ENCODE results near the gene HAPLN2. TPM values are rescaled to one million over a fixed set of nuclear protein-coding genes. Genes with fewer than 3 reads are reported as not detected.

The HAPLN2 gene
- total RNA-seq, 1 donor from 2014 or later, result not detected

DNA sequence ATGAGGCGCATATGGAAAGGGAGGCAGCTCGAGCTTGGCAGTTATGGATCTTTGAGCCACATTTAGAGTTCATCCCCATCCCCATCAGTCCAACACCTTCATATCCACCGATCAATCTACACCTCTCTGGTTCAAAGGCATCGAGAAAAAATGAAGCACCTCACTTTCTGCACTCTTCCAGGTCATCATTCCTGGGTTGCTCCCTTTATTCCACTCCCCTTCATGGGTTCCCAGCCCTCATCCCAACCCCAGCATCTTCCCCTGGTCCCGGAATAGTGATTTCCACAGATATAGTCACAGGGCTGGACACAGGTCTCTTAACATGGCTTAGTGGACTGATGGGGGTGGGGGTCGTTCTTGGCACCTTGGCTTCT lies 354 bp downstream of the HAPLN2 start:
- TF ChIP-seq, protein P1, sequence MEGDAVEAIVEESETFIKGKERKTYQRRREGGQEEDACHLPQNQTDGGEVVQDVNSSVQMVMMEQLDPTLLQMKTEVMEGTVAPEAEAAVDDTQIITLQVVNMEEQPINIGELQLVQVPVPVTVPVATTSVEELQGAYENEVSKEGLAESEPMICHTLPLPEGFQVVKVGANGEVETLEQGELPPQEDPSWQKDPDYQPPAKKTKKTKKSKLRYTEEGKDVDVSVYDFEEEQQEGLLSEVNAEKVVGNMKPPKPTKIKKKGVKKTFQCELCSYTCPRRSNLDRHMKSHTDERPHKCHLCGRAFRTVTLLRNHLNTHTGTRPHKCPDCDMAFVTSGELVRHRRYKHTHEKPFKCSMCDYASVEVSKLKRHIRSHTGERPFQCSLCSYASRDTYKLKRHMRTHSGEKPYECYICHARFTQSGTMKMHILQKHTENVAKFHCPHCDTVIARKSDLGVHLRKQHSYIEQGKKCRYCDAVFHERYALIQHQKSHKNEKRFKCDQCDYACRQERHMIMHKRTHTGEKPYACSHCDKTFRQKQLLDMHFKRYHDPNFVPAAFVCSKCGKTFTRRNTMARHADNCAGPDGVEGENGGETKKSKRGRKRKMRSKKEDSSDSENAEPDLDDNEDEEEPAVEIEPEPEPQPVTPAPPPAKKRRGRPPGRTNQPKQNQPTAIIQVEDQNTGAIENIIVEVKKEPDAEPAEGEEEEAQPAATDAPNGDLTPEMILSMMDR (conservative IDR thresholded peaks at IDR 0.05; ENCODE audit: low read depth, low read length), result no peak
- H3K4me3 ChIP-seq (ENCODE audit: low read depth, low read length), result no peak overlapping the region

DNA sequence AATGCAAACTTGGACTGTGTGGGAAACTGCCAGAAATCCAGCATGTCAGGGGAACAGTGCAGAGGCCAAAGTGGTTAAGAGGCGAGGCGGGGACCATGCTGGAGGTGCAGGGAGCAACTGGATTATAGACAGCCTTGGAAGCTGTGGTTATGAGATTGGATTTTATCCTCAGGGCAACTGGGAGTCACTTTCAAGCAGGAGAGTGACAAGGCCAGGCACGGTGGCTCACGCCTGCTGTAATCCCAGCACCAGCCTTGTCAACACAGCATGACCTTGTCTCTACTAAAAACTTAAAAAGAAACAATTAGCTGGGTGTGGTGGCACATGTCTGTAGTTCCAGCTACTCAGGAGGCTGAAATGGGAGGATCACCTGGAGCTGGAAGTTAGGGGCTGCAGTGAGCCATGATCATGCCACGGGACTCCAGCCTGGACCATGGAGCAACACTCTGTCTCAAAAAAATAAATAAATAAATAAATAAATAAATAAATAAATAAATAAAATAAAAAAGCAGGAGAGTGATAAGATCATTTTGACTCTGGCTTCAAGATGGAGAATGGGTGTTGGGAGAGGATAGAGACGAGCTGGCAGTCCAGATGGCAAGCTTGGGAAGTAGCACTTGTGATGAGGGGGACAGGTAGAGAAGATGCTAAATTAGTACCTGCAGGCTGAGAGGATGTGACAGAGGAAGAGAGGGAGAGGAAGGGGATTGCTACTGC lies 3.5 kb downstream of the HAPLN2 start:
- no peak overlapping the region for H3K4me3 ChIP-seq (ENCODE audit: low read depth, low read length)
- TF ChIP-seq, protein P1 (conservative IDR thresholded peaks at IDR 0.05; ENCODE audit: low read depth, low read length), result no peak
- no peak for DNase-seq (ENCODE audit: low read depth)

More for the DNA sequence above, 354 bp downstream of the HAPLN2 start:
- DNase-seq (ENCODE audit: low read depth), result no peak

DNA sequence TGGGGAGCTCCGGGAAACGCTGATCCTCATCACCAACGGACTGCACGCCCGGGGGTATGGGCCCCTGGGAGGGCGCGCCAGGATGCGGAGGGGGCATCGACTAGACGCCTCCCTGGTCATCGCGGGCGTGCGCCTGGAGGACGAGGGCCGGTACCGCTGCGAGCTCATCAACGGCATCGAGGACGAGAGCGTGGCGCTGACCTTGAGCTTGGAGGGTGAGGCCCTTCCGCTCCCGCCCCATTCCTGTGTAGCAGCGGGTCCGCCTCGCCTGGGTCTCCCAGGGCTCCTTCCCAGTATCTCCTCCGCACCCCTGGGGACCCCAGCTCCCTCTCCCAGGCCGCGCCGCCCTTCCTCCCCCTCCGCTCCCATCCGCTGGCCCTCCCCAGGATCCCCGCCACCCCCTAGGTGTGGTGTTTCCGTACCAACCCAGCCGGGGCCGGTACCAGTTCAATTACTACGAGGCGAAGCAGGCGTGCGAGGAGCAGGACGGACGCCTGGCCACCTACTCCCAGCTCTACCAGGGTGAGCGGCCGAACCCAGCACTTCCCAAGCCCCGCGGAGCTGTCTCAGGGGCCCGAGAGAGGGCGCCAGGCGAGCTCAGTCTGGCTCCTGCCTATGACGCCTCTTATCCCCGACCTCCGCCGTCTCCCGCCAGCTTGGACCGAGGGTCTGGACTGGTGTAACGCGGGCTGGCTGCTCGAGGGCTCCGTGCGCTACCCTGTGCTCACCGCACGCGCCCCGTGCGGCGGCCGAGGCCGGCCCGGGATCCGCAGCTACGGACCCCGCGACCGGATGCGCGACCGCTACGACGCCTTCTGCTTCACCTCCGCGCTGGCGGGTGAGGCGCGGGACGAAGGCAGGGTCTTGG lies 5.0 kb downstream of the HAPLN2 start:
- peak overlapping the region; percentile 37 for H3K4me3 ChIP-seq (ENCODE audit: low read depth, low read length)
- TF ChIP-seq, protein P1 (conservative IDR thresholded peaks at IDR 0.05; ENCODE audit: low read depth, low read length), result peak; percentile 41
- DNase-seq (ENCODE audit: low read depth), result no peak

DNA sequence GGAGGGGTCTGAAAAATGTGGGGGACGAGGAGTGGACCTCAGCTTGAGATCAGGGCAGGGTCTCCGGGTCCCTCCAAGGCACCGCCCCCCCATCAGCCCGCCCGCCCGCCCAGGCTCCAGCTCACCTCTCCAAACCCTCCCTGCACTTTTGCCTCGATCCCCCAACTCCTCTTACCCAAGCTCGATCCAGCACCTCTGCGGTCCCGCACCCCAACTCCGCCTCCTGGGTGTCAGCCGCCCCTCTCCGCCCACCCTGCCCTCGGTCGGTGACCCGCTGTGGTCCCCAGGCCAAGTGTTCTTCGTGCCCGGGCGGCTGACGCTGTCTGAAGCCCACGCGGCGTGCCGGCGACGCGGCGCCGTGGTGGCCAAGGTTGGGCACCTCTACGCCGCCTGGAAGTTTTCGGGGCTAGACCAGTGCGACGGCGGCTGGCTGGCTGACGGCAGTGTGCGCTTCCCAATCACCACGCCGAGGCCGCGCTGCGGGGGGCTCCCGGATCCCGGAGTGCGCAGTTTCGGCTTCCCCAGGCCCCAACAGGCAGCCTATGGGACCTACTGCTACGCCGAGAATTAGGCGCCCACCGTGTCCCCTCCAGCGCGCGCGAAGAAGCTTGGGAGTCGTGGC lies 5.7 kb downstream of the HAPLN2 start:
- H3K4me3 ChIP-seq (ENCODE audit: low read depth, low read length), result peak overlapping the region; percentile 37
- no peak for DNase-seq (ENCODE audit: low read depth)

DNA sequence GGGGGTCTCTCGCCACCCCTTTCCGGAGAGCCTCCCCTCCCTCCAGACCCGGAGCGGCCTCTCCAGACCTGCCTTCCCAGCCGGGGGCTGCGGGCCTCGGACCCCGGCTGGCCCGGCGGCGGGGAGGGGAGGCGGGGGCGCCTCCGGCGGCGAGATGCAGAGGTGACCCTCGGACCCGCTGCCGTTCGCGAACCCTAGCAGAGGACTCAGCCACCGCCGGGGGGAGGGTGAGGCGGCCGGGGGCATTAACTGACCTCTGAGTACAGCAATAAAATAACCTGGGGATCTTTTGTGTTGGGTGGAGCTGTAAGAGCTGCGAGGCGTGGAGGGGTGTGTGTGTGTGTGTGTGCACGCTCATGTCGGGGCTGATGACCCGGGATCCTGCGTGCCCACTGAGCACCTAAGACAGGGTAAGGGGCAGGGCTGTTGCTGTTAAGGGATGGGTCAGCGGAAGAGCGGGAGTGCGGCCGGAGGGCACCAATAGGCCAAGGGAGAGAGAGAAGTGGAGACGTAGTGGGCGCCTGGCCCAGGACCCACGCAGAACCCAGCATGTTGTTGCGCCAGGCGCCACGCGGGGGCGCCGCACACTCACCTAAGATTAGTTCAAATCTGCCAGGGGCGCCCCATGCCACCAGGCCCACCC lies 6.3 kb downstream of the HAPLN2 start:
- TF ChIP-seq, protein P1 (conservative IDR thresholded peaks at IDR 0.05; ENCODE audit: low read depth, low read length), result peak; percentile 87
- DNase-seq (ENCODE audit: low read depth), result no peak
- H3K4me3 ChIP-seq (ENCODE audit: low read depth, low read length), result no peak overlapping the region

More for the DNA sequence above, 5.7 kb downstream of the HAPLN2 start:
- TF ChIP-seq, protein P1 (conservative IDR thresholded peaks at IDR 0.05; ENCODE audit: low read depth, low read length), result no peak

DNA sequence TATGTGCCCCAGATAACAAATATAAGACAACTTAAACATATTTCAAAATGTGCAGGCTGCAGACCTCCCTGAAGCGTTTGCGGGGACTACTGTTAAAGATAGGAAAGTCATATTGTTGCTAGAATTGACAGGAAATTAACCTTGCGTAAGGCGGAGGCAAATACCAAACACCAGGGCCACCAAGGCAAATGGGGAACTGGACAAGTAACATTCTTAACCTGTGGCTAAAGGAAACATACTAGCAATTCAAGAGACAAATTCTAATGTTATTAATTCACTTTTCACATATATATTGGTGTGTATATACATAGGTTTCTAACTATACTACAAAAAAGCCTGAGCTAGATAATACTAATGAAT lies 6.8 kb downstream of the HAPLN2 start:
- DNase-seq (ENCODE audit: low read depth), result no peak
- TF ChIP-seq, protein P1 (conservative IDR thresholded peaks at IDR 0.05; ENCODE audit: low read depth, low read length), result no peak
- no peak overlapping the region for H3K4me3 ChIP-seq (ENCODE audit: low read depth, low read length)
